Activated CD8-positive, alpha-beta T cell treated with anti-CD3 and anti-CD28 coated beads, Interleukin-2, amount 10 ng/mL, durations not matched to agents 7 days and 5 days (primary cell): ENCODE results near the gene NOXO1. TPM values are rescaled to one million over a fixed set of nuclear protein-coding genes. Genes with fewer than 3 reads are reported as not detected.
"Not testable (repeated sequence)": the region's sequence is repeated elsewhere in the genome, so short reads cannot be mapped to it uniquely, and the experiment has no call there.

Experiments used
- ATAC-seq: fragments of 150-1000 bp; cut with Tn5 transposase; one replicate; pipeline ENCODE4 v1.10.0; 2021; ENCODE audit warnings: moderate library complexity
- CTCF ChIA-PET: fragments of 350-600 bp; sonication (Branson Sonifier 250); formaldehyde crosslinking; loops from one replicate; lab custom pipeline; 2021; ENCODE audit warnings: antibody characterized with exemption; lab: Charles Lee
- POLR2A ChIA-PET: fragments of 350-600 bp; sonication (Branson Sonifier 250); formaldehyde crosslinking; loops from one replicate; lab custom pipeline; 2021; ENCODE audit warnings: antibody characterized with exemption; lab: Charles Lee
- DNase-seq: peaks from one replicate; pipeline ENCODE4 v3.0.0-alpha.2; 2020
- H3K27ac Mint-ChIP-seq: one replicate; pipeline ENCODE4 v1.8.0; 2021; ENCODE audit warnings: mild to moderate bottlenecking, mixed read lengths
- H3K27me3 Mint-ChIP-seq: one replicate; pipeline ENCODE4 v1.8.0; 2021; ENCODE audit warnings: low read depth, mixed read lengths
- H3K36me3 Mint-ChIP-seq: one replicate; pipeline ENCODE4 v1.8.0; 2021; ENCODE audit warnings: low read depth, mixed read lengths
- H3K4me1 Mint-ChIP-seq: one replicate; pipeline ENCODE4 v1.8.0; 2021; ENCODE audit warnings: low read depth, mixed read lengths
- H3K4me3 Mint-ChIP-seq: one replicate; pipeline ENCODE4 v1.8.0; 2021; ENCODE audit warnings: mild to moderate bottlenecking, mixed read lengths
- H3K9me3 Mint-ChIP-seq: one replicate; pipeline ENCODE4 v1.8.0; 2022; ENCODE audit warnings: mixed read lengths; ENCODE audit not compliant: insufficient read depth
- total RNA-seq, 2 experiments: library from RNA; stranded (reverse); gene quantifications; one replicate each; pipeline ENCODE4 v1.2.3, GENCODE V29; 2021

NOXO1 gene
- total RNA-seq, 2 experiments from 2014 or later = not detected

GRCh38 chr16:2023092-2024031 is 42.1 kb upstream of the NOXO1 start:
- Mint-ChIP-seq H3K36me3 (no peaks in the 10 kb centered on the region), H3K4me3 (peak overlapping the region; percentile 66), H3K9me3 (no peaks in the 10 kb centered on the region), H3K27me3 (peaks cover 40% of the 10 kb centered on the region), H3K27ac (peak overlapping the region; percentile 82), H3K4me1 (peaks cover 27% of the 10 kb centered on the region)
- ATAC-seq = peak; percentile 81
- POLR2A ChIA-PET = interaction anchor here (0.7 to 1.5 kb wide), 5 partner anchors 117 to 132 kb away, joined by 4 to 14 read pairs (median 4); partner anchors contain the start of gene TRAF7
- peak; percentile 96 for DNase-seq
- CTCF ChIA-PET = interaction anchor here (0.6 to 4.2 kb wide), 15 partner anchors 10 to 240 kb away, joined by 3 to 73 read pairs (median 6); partner anchors contain the start of genes ECI1, NTHL1, PKD1 and TRAF7

GRCh38 chr16:2022723-2023091 is 41.4 kb upstream of the NOXO1 start:
- no peak for DNase-seq
- H3K27ac Mint-ChIP-seq = peak overlapping the region; percentile 63

GRCh38 chr16:2019921-2020831 is 38.9 kb upstream of the NOXO1 start:
- ChIA-PET POLR2A (interaction anchor here (2.0 kb wide), 1 partner anchor 135 kb away, joined by 7 read pairs; the partner anchor contains the start of gene TRAF7), CTCF (interaction anchor here (1.1 to 1.6 kb wide), 3 partner anchors 17 to 135 kb away, joined by 3 to 9 read pairs (median 5); partner anchors contain the start of gene TRAF7)
- H3K36me3 Mint-ChIP-seq = no peaks in the 10 kb centered on the region
- DNase-seq = no peak
- no peaks in the 10 kb centered on the region for H3K9me3 Mint-ChIP-seq
- no peak for ATAC-seq
- H3K4me1 Mint-ChIP-seq = peaks cover 17% of the 10 kb centered on the region
- no peak overlapping the region for H3K4me3 Mint-ChIP-seq
- no peak overlapping the region for H3K27ac Mint-ChIP-seq
- H3K27me3 Mint-ChIP-seq = peaks cover 22% of the 10 kb centered on the region

More at GRCh38 chr16:2022723-2023091, 41.4 kb upstream of the NOXO1 start:
- CTCF ChIA-PET = interaction anchor here (0.6 to 4.2 kb wide), 13 partner anchors 9 to 241 kb away, joined by 3 to 73 read pairs (median 7); partner anchors contain the start of genes ECI1, NTHL1, PKD1 and TRAF7
- Mint-ChIP-seq H3K9me3 (no peaks in the 10 kb centered on the region), H3K27me3 (peaks cover 34% of the 10 kb centered on the region), H3K4me1 (peaks cover 27% of the 10 kb centered on the region), H3K36me3 (no peaks in the 10 kb centered on the region), H3K4me3 (peak overlapping the region; percentile 66)
- ATAC-seq = peak; percentile 21
- POLR2A ChIA-PET = interaction anchor here (0.7 to 1.5 kb wide), 5 partner anchors 52 to 229 kb away, joined by 3 to 14 read pairs (median 4); partner anchors contain the start of genes ECI1 and TRAF7

- H3K36me3 Mint-ChIP-seq = no peaks in the 10 kb centered on the region
- H3K9me3 Mint-ChIP-seq = no peaks in the 10 kb centered on the region
- no peak within 1 kb of the TSS for H3K27ac Mint-ChIP-seq
- H3K4me3 Mint-ChIP-seq = no peak within 1 kb of the TSS
- DNase-seq = peak; percentile 38
- H3K4me1 Mint-ChIP-seq = peaks cover 17% of the 10 kb centered on the region
- no peak for ATAC-seq
- H3K27me3 Mint-ChIP-seq = peaks cover 20% of the 10 kb centered on the region
- ChIA-PET POLR2A (interaction anchor here (2.0 kb wide), 1 partner anchor 136 kb away, joined by 7 read pairs; the partner anchor contains the start of gene TRAF7), CTCF (interaction anchor here (1.2 to 1.6 kb wide), 2 partner anchors 16 to 136 kb away, joined by 3 to 9 read pairs; partner anchors contain the start of gene TRAF7)
Observed at GRCh38 chr16:2019518-2019920, 38.2 kb upstream of the NOXO1 start, which contains the start of gene NPW. TSS of gene NPW (plus strand) at chr16:2019785.

- no peak for DNase-seq
- H3K27me3 Mint-ChIP-seq = peaks cover 14% of the 10 kb centered on the region
- no peaks in the 10 kb centered on the region for H3K36me3 Mint-ChIP-seq
- H3K4me3 Mint-ChIP-seq = no peak overlapping the region
- no peaks in the 10 kb centered on the region for H3K9me3 Mint-ChIP-seq
- ChIA-PET CTCF (interaction anchor here (1.0 to 2.0 kb wide), 7 partner anchors 8 to 139 kb away, joined by 3 to 10 read pairs (median 6); partner anchors contain the start of gene TRAF7), POLR2A (interaction anchor here (1.5 kb wide), 1 partner anchor 138 kb away, joined by 7 read pairs; the partner anchor contains the start of gene TRAF7)
- peak; percentile 35 for ATAC-seq
- no peaks in the 10 kb centered on the region for H3K4me1 Mint-ChIP-seq
- H3K27ac Mint-ChIP-seq = no peak overlapping the region
Observed at GRCh38 chr16:2016407-2016922, 35.2 kb upstream of the NOXO1 start.

GRCh38 chr16:2015947-2016208 is 34.6 kb upstream of the NOXO1 start:
- no peak for DNase-seq
- H3K4me1 Mint-ChIP-seq = no peaks in the 10 kb centered on the region
- H3K36me3 Mint-ChIP-seq = no peaks in the 10 kb centered on the region
- H3K27me3 Mint-ChIP-seq = peaks cover 14% of the 10 kb centered on the region
- no peaks in the 10 kb centered on the region for H3K9me3 Mint-ChIP-seq
- no peak for ATAC-seq
- no peak overlapping the region for H3K4me3 Mint-ChIP-seq
- POLR2A ChIA-PET = no interaction called here
- no peak overlapping the region for H3K27ac Mint-ChIP-seq
- CTCF ChIA-PET = interaction anchor here (1.0 to 2.0 kb wide), 7 partner anchors 8 to 139 kb away, joined by 3 to 10 read pairs (median 6); partner anchors contain the start of gene TRAF7

GRCh38 chr16:2015117-2015946 is 34.1 kb upstream of the NOXO1 start:
- peaks cover 10% of the 10 kb centered on the region for H3K27me3 Mint-ChIP-seq
- DNase-seq (no peak), ATAC-seq (no peak)
- H3K9me3 Mint-ChIP-seq = no peaks in the 10 kb centered on the region
- H3K4me3 Mint-ChIP-seq = no peak overlapping the region
- peaks cover under 1% of the 10 kb centered on the region for H3K36me3 Mint-ChIP-seq
- H3K27ac Mint-ChIP-seq = no peak overlapping the region
- peaks cover 2% of the 10 kb centered on the region for H3K4me1 Mint-ChIP-seq
- POLR2A ChIA-PET = no interaction called here
- CTCF ChIA-PET = interaction anchor here (1.6 to 2.0 kb wide), 3 partner anchors 11 to 140 kb away, joined by 4 to 10 read pairs (median 6); partner anchors contain the start of gene TRAF7

GRCh38 chr16:2013527-2013926 is 32.3 kb upstream of the NOXO1 start:
- no peaks in the 10 kb centered on the region for H3K27me3 Mint-ChIP-seq
- POLR2A ChIA-PET = interaction anchor here (1.4 kb wide), 1 partner anchor 71 kb away, joined by 4 read pairs; the partner anchor contains the start of gene MSRB1
- H3K36me3 Mint-ChIP-seq = peaks cover 9% of the 10 kb centered on the region
- DNase-seq (no peak), ATAC-seq (no peak)
- H3K4me1 Mint-ChIP-seq = peaks cover 9% of the 10 kb centered on the region
- H3K4me3 Mint-ChIP-seq = no peak overlapping the region
- no peaks in the 10 kb centered on the region for H3K9me3 Mint-ChIP-seq
- CTCF ChIA-PET = interaction anchor here (1.0 to 2.2 kb wide), 6 partner anchors 9 to 182 kb away, joined by 3 to 9 read pairs (median 4); partner anchors contain the start of gene GFER
- H3K27ac Mint-ChIP-seq = no peak overlapping the region

- Mint-ChIP-seq H3K4me1 (peaks cover 26% of the 10 kb centered on the region), H3K36me3 (peaks cover 19% of the 10 kb centered on the region)
- not testable (repeated sequence) for H3K4me3 Mint-ChIP-seq, H3K27me3 Mint-ChIP-seq, H3K27ac Mint-ChIP-seq, DNase-seq, ATAC-seq, H3K9me3 Mint-ChIP-seq
- CTCF ChIA-PET = interaction anchor here (1.4 kb wide), 1 partner anchor 8 kb away, joined by 5 read pairs; no protein-coding TSS in a partner anchor
- POLR2A ChIA-PET = interaction anchor here (1.2 to 1.5 kb wide), 2 partner anchors 40 to 51 kb away, joined by 3 read pairs; partner anchors contain the start of gene TBL3
Observed at GRCh38 chr16:2011726-2012125, 30.5 kb upstream of the NOXO1 start.
